Mucosa of rectum (tissue), 2 donors: Measurements from ENCODE around the gene TMEM253.

Source experiments
- H3K27ac ChIP-seq, 2 donors: one replicate each; pipeline ENCODE4 v1.7.0; 2013; ENCODE audit warnings: inconsistent platforms in 2 of 2, low read depth in 2 of 2, low read length in 2 of 2
- H3K27me3 ChIP-seq, 2 donors: one replicate each; pipeline ENCODE4 v1.7.0; 2013; ENCODE audit warnings: low read length in 2 of 2; ENCODE audit not compliant: control insufficient read depth in 2 of 2, insufficient read depth in 2 of 2
- H3K36me3 ChIP-seq, 2 donors: one replicate each; pipeline ENCODE4 v1.7.0; 2013; ENCODE audit warnings: low read length in 2 of 2; ENCODE audit not compliant: control insufficient read depth in 2 of 2, insufficient read depth in 2 of 2
- H3K4me1 ChIP-seq, 2 donors: one replicate each; pipeline ENCODE4 v1.7.0; 2013; ENCODE audit warnings: low read length in 2 of 2, mild to moderate bottlenecking in 1 of 2; ENCODE audit not compliant: control insufficient read depth in 2 of 2, insufficient read depth in 2 of 2
- H3K4me3 ChIP-seq, 2 donors: one replicate each; pipeline ENCODE4 v1.7.0; 2013; ENCODE audit warnings: low read length in 2 of 2
- H3K9ac ChIP-seq, 2 donors: one replicate each; pipeline ENCODE4 v1.7.0; 2013; ENCODE audit warnings: low read length in 2 of 2, low read depth in 1 of 2, mild to moderate bottlenecking in 1 of 2
- H3K9me3 ChIP-seq, 2 donors: one replicate each; pipeline ENCODE4 v1.7.0; 2013; ENCODE audit warnings: low read length in 2 of 2; ENCODE audit not compliant: control insufficient read depth in 2 of 2
- donor health status: healthy.
- donor health status: Normal muscosa, but diverticular disease.

TMEM253 gene

DNA sequence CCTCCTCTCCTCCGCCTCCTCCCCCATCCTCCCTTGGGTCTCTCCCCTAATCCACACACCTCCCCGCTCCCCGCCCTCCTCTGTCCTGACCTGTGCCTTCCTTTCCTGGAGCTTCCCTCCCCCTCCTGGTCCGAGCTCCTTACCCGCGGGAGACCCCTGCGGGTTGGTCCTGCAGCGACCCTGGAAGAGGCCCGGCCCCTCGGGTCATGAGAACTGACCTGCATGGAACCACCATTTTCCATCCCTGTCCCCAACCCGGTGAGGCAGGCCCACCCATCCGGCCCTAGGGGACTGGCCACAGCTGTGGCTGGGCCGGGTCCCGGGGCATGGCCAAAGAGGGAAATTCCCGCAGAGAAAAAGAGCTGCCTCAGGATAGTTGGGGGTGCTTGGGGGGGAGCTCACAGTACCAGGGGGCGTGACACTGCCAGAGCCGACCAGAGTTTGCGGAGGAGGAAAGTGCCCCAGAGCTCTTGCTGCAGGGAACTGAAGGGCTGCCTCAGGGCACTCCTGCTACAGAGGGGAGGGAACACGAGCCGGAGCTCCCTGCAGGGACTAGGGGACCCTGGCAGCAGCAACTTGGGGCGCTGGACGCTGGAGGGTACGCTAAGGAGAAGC, 30.1 kb upstream of the TMEM253 start:
- Histone ChIP-seq H3K27me3 (no peaks in the 10 kb centered on the region), H3K36me3 (peaks cover 13 to 22% of the 10 kb centered on the region in 2 donors), H3K27ac (peak overlapping the region; percentile 83 to 93), H3K9me3 (no peaks in the 10 kb centered on the region), H3K4me3 (peak overlapping the region; percentile 86 to 87), H3K9ac (peak overlapping the region; percentile 83 to 89), H3K4me1 (peaks cover 33% of the 10 kb centered on the region in 2 donors)

DNA sequence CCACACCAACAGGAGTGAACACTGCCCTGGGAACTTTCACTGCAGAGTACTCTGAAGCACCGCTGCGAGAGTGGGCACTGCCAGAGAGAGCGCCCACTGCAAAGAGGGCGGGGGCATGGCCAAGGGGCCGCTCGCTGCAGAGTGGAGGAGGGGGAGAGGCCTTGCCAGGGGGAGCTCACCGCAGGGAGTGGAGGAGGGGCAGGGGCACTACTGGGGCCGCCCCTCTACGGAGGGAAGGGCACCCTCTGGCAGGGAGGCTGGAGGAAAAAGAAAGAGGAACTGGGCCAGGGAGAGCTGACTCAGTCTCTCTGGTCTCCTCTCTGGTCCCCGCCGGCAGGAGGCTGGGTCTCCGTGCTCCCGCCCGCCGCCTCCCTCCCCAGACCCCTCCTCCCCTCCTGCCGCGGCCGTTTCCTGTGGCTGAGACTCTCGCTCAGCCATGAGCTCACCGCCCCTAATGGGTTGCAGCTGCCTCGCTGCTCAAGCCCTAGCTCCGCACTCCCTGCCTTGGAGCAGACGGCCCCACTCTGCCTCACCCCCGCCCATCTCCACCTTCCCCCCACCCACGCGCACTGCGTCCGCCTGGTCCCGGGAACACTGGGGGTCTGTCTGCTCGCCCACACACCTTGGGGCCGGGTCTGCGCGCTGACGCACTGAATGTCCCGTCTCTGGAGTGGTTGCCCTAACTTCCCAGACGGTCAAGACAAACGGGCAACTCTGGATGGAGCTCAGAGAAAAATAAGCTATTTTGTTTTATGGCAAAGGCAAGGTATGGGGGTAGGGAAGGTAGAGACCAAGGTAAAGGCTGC, 29.4 kb upstream of the TMEM253 start:
- H3K9me3 ChIP-seq, result no peaks in the 10 kb centered on the region
- H3K27me3 ChIP-seq, result no peaks in the 10 kb centered on the region
- peak overlapping the region; percentile 83 to 93 for H3K27ac ChIP-seq
- H3K4me3 ChIP-seq, result peak overlapping the region; percentile 86 to 87
- peak overlapping the region; percentile 83 to 89 for H3K9ac ChIP-seq
- peaks cover 33% of the 10 kb centered on the region in 2 donors for H3K4me1 ChIP-seq
- peaks cover 19 to 29% of the 10 kb centered on the region in 2 donors for H3K36me3 ChIP-seq

DNA sequence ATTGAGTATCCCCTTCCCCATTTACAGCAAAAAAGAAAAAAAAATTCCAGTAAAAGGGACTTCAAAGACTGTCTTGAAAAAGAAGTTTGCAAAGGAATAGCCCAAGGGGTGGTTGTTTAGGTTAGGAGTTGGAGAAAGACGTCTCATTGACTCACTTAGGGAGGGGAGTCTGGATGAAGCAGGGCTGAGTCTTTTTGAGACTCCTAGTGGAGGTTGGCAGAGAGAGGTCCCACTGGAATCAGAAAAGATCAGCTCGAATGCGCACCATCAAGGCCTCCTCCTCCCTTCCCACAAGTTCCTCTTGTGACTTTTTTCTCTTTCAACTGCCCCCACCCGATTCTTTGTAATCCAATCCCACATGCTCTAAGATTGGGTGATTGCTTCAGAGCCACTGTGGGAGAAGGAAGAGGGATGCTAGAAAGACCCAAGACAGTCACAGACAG, 28.8 kb upstream of the TMEM253 start:
- Histone ChIP-seq H3K9ac (peak overlapping the region; percentile 9 to 83), H3K27ac (peak overlapping the region; percentile 83 to 93), H3K9me3 (no peaks in the 10 kb centered on the region), H3K36me3 (peaks cover 22 to 34% of the 10 kb centered on the region in 2 donors), H3K27me3 (no peaks in the 10 kb centered on the region), H3K4me1 (peaks cover 33% of the 10 kb centered on the region in 2 donors), H3K4me3 (peak overlapping the region; percentile 86 to 87)

GRCh38 chr14:21072781-21073339, 28.0 kb upstream of the TMEM253 start:
- peak overlapping the region in 1 of 2 donors; percentile 20 for H3K27ac ChIP-seq
- H3K9ac ChIP-seq, result no peak overlapping the region
- H3K9me3 ChIP-seq, result no peaks in the 10 kb centered on the region
- H3K36me3 ChIP-seq, result peaks cover 28 to 42% of the 10 kb centered on the region in 2 donors
- peaks cover 33% of the 10 kb centered on the region in 2 donors for H3K4me1 ChIP-seq
- no peak overlapping the region for H3K4me3 ChIP-seq
- H3K27me3 ChIP-seq, result no peaks in the 10 kb centered on the region

GRCh38 chr14:21073921-21074320, 26.9 kb upstream of the TMEM253 start:
- Histone ChIP-seq H3K36me3 (peaks cover 38 to 52% of the 10 kb centered on the region in 2 donors), H3K9ac (no peak overlapping the region), H3K4me3 (no peak overlapping the region), H3K4me1 (peaks cover 25 to 26% of the 10 kb centered on the region in 2 donors), H3K9me3 (no peaks in the 10 kb centered on the region), H3K27ac (no peak overlapping the region), H3K27me3 (no peaks in the 10 kb centered on the region)

DNA sequence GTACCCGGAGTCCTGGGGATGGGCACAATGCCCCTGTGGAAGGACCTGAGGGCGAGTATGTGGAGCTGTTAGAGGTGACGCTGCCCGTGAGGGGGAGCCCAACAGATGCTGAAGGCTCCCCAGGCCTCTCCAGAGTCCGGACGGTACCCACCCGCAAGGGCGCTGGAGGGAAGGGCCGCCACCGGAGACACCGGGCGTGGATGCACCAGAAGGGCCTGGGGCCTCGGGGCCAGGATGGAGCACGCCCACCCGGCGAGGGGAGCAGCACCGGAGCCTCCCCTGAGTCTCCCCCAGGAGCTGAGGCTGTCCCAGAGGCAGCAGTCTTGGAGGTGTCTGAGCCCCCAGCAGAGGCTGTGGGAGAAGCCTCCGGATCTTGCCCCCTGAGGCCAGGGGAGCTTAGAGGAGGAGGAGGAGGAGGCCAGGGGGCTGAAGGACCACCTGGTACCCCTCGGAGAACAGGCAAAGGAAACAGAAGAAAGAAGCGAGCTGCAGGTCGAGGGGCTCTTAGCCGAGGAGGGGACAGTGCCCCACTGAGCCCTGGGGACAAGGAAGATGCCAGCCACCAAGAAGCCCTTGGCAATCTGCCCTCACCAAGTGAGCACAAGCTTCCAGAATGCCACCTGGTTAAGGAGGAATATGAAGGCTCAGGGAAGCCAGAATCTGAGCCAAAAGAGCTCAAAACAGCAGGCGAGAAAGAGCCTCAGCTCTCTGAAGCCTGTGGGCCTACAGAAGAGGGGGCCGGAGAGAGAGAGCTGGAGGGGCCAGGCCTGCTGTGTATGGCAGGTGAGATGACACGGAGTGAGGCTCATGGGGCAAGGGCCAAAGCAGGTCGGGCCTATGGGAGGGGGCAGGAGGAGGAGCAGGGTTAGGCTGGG, 26.2 kb upstream of the TMEM253 start:
- Histone ChIP-seq H3K9ac (no peak overlapping the region), H3K36me3 (peaks cover 45 to 59% of the 10 kb centered on the region in 2 donors), H3K9me3 (no peaks in the 10 kb centered on the region), H3K27ac (no peak overlapping the region), H3K4me1 (peaks cover 18 to 19% of the 10 kb centered on the region in 2 donors), H3K27me3 (no peaks in the 10 kb centered on the region), H3K4me3 (no peak overlapping the region)

DNA sequence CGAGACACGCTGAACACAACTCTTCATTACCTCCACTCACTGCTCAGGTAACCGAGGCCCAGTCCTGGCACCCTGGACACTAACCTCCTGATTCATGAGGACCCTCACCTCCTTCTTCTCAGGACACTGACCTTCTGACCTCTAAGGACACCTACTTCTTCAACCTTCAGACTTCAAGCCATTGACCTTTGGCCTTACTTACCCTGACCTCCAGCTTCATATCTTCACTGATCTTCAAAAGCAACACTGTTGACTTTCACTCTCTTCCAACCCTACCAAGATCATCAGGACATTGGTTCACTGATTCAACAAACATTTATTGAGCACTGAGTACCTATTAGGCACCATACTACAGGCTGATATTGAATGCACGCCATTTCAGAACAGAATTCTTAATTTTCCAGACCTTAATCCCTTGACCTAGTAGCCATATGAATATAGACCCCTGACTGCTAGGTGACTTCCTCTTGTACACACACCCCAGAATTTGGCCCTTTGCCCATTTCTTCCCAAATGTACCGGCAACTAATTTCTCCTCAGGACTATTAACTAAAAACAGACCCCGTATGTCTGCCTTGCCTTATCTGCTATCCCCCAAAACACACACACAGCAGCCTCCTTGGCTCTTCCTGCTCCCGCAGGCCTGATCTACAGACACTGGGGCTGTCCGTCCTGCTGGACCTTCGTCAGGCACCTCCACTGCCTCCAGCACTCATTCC, 25.0 kb upstream of the TMEM253 start:
- H3K27me3 ChIP-seq, result no peaks in the 10 kb centered on the region
- peaks cover 56 to 70% of the 10 kb centered on the region in 2 donors for H3K36me3 ChIP-seq
- peaks cover 15 to 16% of the 10 kb centered on the region in 2 donors for H3K4me1 ChIP-seq
- no peaks in the 10 kb centered on the region for H3K9me3 ChIP-seq
- H3K9ac ChIP-seq, result no peak overlapping the region
- no peak overlapping the region for H3K4me3 ChIP-seq
- no peak overlapping the region for H3K27ac ChIP-seq

- Histone ChIP-seq H3K27me3 (no peaks in the 10 kb centered on the region), H3K9ac (peak overlapping the region in 1 of 2 donors; percentile 24), H3K27ac (no peak overlapping the region), H3K4me1 (peaks cover 2 to 4% of the 10 kb centered on the region in 2 donors), H3K9me3 (no peaks in the 10 kb centered on the region), H3K36me3 (peaks cover 70 to 86% of the 10 kb centered on the region in 2 donors), H3K4me3 (no peak overlapping the region)
Observed at GRCh38 chr14:21077672-21078071, 23.2 kb upstream of the TMEM253 start.

- Histone ChIP-seq H3K27ac (no peak overlapping the region), H3K9me3 (no peaks in the 10 kb centered on the region), H3K9ac (no peak overlapping the region), H3K36me3 (peaks cover 69 to 86% of the 10 kb centered on the region in 2 donors), H3K27me3 (no peaks in the 10 kb centered on the region), H3K4me1 (no peaks in the 10 kb centered on the region), H3K4me3 (no peak overlapping the region)
Observed at GRCh38 chr14:21078287-21078686, 22.6 kb upstream of the TMEM253 start.
